GM12878 (cell line): ENCODE data around the gene SYNGR4. TPM values are rescaled to one million over a fixed set of nuclear protein-coding genes. Genes with fewer than 3 reads are reported as not detected.

ENCODE experiments used
- ATAC-seq: fragments of 200-7000 bp; cut with Tn5 transposase; 3 replicates; pipeline ENCODE4 v1.9.1; 2020; ENCODE audit warnings: mild to moderate bottlenecking, moderate library complexity
- BruUV-seq: library from RNA; stranded (reverse); fragments of 400-500 nt; replicated peaks from 2 replicates; lab custom pipeline; 2021; lab: Mats Ljungman, UMichigan
- CTCF ChIA-PET: fragments of 300-600 bp; sonication (Branson Sonifier 250); formaldehyde crosslinking; extraction: SDS; loops from one replicate; lab custom pipeline; 2021; ENCODE audit warnings: inconsistent platforms; lab: Yijun Ruan, JAX
- POLR2A ChIA-PET: fragments of 350-600 bp; formaldehyde crosslinking; extraction: SDS; loops from one replicate; lab custom pipeline; 2021; ENCODE audit warnings: inconsistent platforms; lab: Charles Lee
- RAD21 ChIA-PET: fragments of 300-600 bp; sonication (Branson Sonifier 250); formaldehyde crosslinking; loops from one replicate; lab custom pipeline; 2023; ENCODE audit warnings: antibody characterized with exemption; ENCODE audit not compliant: unreplicated experiment; lab: Charles Lee
- SMC1A ChIA-PET: fragments of 300-600 bp; sonication (Branson Sonifier 250); formaldehyde crosslinking; loops from one replicate; lab custom pipeline; 2023; ENCODE audit not compliant: unreplicated experiment, uncharacterized antibody; lab: Charles Lee
- DNase-seq: peaks from one replicate; pipeline ENCODE4 v3.0.0-alpha.2; 2011; ENCODE audit warnings: low read depth, low spot score
- FAIRE-seq: peaks from 3 replicates; lab custom pipeline; 2011; peaks lifted over from hg19 to GRCh38; lab: Jason Lieb, UNC
- H2AFZ ChIP-seq: 2 replicates; pipeline ENCODE4 v1.6.0; 2011; ENCODE audit warnings: low read depth, low read length, control low read depth; ENCODE audit not compliant: control insufficient read depth
- H3K27ac ChIP-seq: 2 replicates; pipeline ENCODE4 v1.5.1; 2011; ENCODE audit warnings: control low read depth; ENCODE audit not compliant: control insufficient read depth, insufficient read depth
- H3K27me3 ChIP-seq, 2 experiments: replicated peaks in 1 of 2; 2 replicates each; pipeline versions ENCODE4 v1.6.0 to v1.6.1; 2011; ENCODE audit warnings: low read length in 1 of 2; ENCODE audit not compliant: control insufficient read depth in 2 of 2, insufficient read depth in 2 of 2
- H3K36me3 ChIP-seq, 2 experiments: 2 replicates each; pipeline ENCODE4 v1.5.1; 2011; ENCODE audit warnings: low read length in 1 of 2; ENCODE audit not compliant: control insufficient read depth in 2 of 2, insufficient read depth in 2 of 2
- H3K4me1 ChIP-seq: 2 replicates; pipeline ENCODE4 v1.6.1; 2011; ENCODE audit warnings: mild to moderate bottlenecking, low read length, moderate library complexity, mixed read lengths; ENCODE audit not compliant: control insufficient read depth, insufficient read depth
- H3K4me2 ChIP-seq: 2 replicates; pipeline ENCODE4 v1.6.0; 2011; ENCODE audit warnings: control low read depth; ENCODE audit not compliant: control insufficient read depth, insufficient read depth
- H3K4me3 ChIP-seq: fragments of 200-600 bp; sonication (generic); 2 replicates; pipeline ENCODE4 v1.5.1; 2016
- H3K79me2 ChIP-seq: 2 replicates; pipeline ENCODE4 v1.6.0; 2011; ENCODE audit warnings: low read length; ENCODE audit not compliant: control insufficient read depth, insufficient read depth
- H3K9ac ChIP-seq: 2 replicates; pipeline ENCODE4 v1.8.0; 2011; ENCODE audit warnings: low read length, control low read depth, mixed read lengths; ENCODE audit not compliant: control insufficient read depth, insufficient read depth
- H3K9me3 ChIP-seq: replicated peaks from 3 replicates; pipeline ENCODE4 v1.5.1; 2011; ENCODE audit warnings: mild to moderate bottlenecking, low read length; ENCODE audit not compliant: control insufficient read depth, insufficient read depth
- H4K20me1 ChIP-seq: 2 replicates; pipeline ENCODE4 v1.6.0; 2011; ENCODE audit not compliant: control insufficient read depth, insufficient read depth
- CHD2 ChIP-seq: IDR thresholded peaks from 2 replicates; pipeline ENCODE4 v1.6.1; 2011; ENCODE audit warnings: low read depth, low read length, improper control_type of control experiment, borderline replicate concordance
- CHD4 ChIP-seq: fragments of 200-600 bp; sonication (generic); IDR thresholded peaks from 2 replicates; pipeline ENCODE4 v1.6.1; 2016; ENCODE audit warnings: mild to moderate bottlenecking
- CREM ChIP-seq: IDR thresholded peaks from 2 replicates; pipeline ENCODE4 v1.6.1; 2014; ENCODE audit warnings: antibody characterized with exemption, low read depth
- DPF2 ChIP-seq: fragments of 450-650 bp; IDR thresholded peaks from 2 replicates; pipeline ENCODE4 v1.6.1; 2017; ENCODE audit warnings: mild to moderate bottlenecking
- GATAD2B ChIP-seq: fragments of 450-650 bp; conservative IDR thresholded peaks from 2 replicates; pipeline ENCODE4 v1.6.1; 2017; ENCODE audit warnings: low read depth, mild to moderate bottlenecking, moderate library complexity
- JUNB ChIP-seq: IDR thresholded peaks from 2 replicates; pipeline ENCODE4 v1.6.1; 2016; ENCODE audit warnings: antibody characterized with exemption, mild to moderate bottlenecking
- KLF5 ChIP-seq: fragments of 450-650 bp; IDR thresholded peaks from 2 replicates; pipeline ENCODE4 v1.6.1; 2014; ENCODE audit warnings: mild to moderate bottlenecking; ENCODE audit not compliant: partially characterized antibody
- NFYB ChIP-seq: IDR thresholded peaks from 2 replicates; pipeline ENCODE4 v1.6.1; 2011; ENCODE audit warnings: low read depth, mild to moderate bottlenecking, low read length, improper control_type of control experiment, moderate library complexity; ENCODE audit not compliant: insufficient read depth
- RB1 ChIP-seq: fragments of 450-650 bp; formaldehyde crosslinking; IDR thresholded peaks from 2 replicates; pipeline ENCODE4 v1.6.1; 2017; ENCODE audit warnings: mild to moderate bottlenecking, borderline replicate concordance
- SMAD5 ChIP-seq: IDR thresholded peaks from 2 replicates; pipeline ENCODE4 v1.6.1; 2016; ENCODE audit warnings: antibody characterized with exemption, low read depth
- SMC3 ChIP-seq: IDR thresholded peaks from 2 replicates; pipeline ENCODE4 v1.6.1; 2011; ENCODE audit warnings: low read length, improper control_type of control experiment, borderline replicate concordance
- SP1 ChIP-seq: IDR thresholded peaks from one replicate; pipeline ENCODE4 v1.6.1; 2011; ENCODE audit warnings: low read depth, low read length
- SUPT20H ChIP-seq: IDR thresholded peaks from 2 replicates; pipeline ENCODE4 v1.6.1; 2011; ENCODE audit warnings: low read depth, mild to moderate bottlenecking, low read length, moderate library complexity, borderline replicate concordance; ENCODE audit not compliant: control insufficient read depth
- ZBTB4 ChIP-seq: fragments of 450-650 bp; formaldehyde crosslinking; IDR thresholded peaks from 2 replicates; pipeline ENCODE4 v1.4.0; 2022; ENCODE audit warnings: mild to moderate bottlenecking, moderate library complexity
- ZNF24 ChIP-seq: fragments of 450-650 bp; IDR thresholded peaks from 2 replicates; pipeline ENCODE4 v1.6.1; 2017; ENCODE audit warnings: antibody characterized with exemption, mild to moderate bottlenecking
- WGBS: methylation state at CpG from one replicate; pipeline ENCODE4 v1.1.6; 2016; ENCODE audit warnings: low lambda C conversion rate; ENCODE audit not compliant: insufficient replicate concordance, insufficient coverage; ENCODE audit errors: missing lambda C conversion rate; 5-methylcytosine and 5-hydroxymethylcytosine counted together
- in situ Hi-C: fragments of 300-500 bp; cut with MboI; formaldehyde crosslinking; loops from 9 replicates; pipeline ENCODE4 v1.14.3; 2018; ENCODE audit warnings: mixed read lengths
- intact Hi-C: fragments of 100-400 bp; cut with micrococcal nuclease; formaldehyde crosslinking; loops from one replicate; pipeline ENCODE4 v1.14.2; 2022; ENCODE audit not compliant: unreplicated experiment
- polyA plus RNA-seq, 11 experiments: library from polyadenylated mRNA; depleted of rRNA in 4 of 11; unstranded in 6 of 11; stranded (reverse) in 5 of 11; fragments of >200 nt; fragmentation: Nextera tagmentation in 4 of 11; fragmentation: Illumina TruSeq in 1 of 11; extraction: Ambion mirVana in 4 of 11; extraction: Trizol in 1 of 11; gene quantifications; 1 replicate in 1 of 11; 2 replicates in 10 of 11; pipeline versions ENCODE4 v1.2.1 to v1.2.3, GENCODE V29; 2011 to 2016; ENCODE audit warnings: inconsistent platforms in 2 of 11, missing spikeins in 2 of 11, low read depth in 1 of 11
- total RNA-seq, 4 experiments: library from RNA; depleted of rRNA in 3 of 4; stranded (reverse); fragments of >200 nt in 3 of 4; fragmentation: Illumina TruSeq in 1 of 4; extraction: Trizol in 1 of 4; gene quantifications; 2 replicates each; pipeline versions ENCODE4 v1.2.1 to v1.2.3, GENCODE V29; 2013 to 2021

The SYNGR4 gene
- total and polyA plus RNA-seq, 10 of the 15 experiments (the other 5 are each of a cell fraction or from before 2014, with no cell fraction given) = 0.08 to 0.72 (median 0.17) TPM; not detected in 6

GRCh38 chr19:48390188-48391099 lies 26.3 kb downstream of the SYNGR4 start (continued):
- TF ChIP-seq DPF2 = peak; percentile 35; the same call in 1 of the 2 replicates

- 2% methylated on average over 33 of the region's 42 CpGs for WGBS
- no peak for DNase-seq
- Histone ChIP-seq H3K27me3 (peaks cover 13 to 16% of the 10 kb centered on the region in 2 experiments), H3K4me1 (peaks cover 5% of the 10 kb centered on the region; the same call in 1 of the 2 replicates), H3K27ac (peak within 1 kb of the TSS; percentile 75), H3K36me3 (peaks cover 6 to 11% of the 10 kb centered on the region in 2 experiments), H3K9ac (peak within 1 kb of the TSS; percentile 86), H2AFZ (peak within 1 kb of the TSS; percentile 82), H3K4me2 (peak within 1 kb of the TSS; percentile 93), H3K9me3 (no peaks in the 10 kb centered on the region), H3K79me2 (peaks cover 19% of the 10 kb centered on the region), H4K20me1 (no peaks in the 10 kb centered on the region), H3K4me3 (peak within 1 kb of the TSS; percentile 95)
- ChIA-PET POLR2A (interaction anchor here (0.6 to 2.4 kb wide), 5 partner anchors 9 to 193 kb away, joined by 3 to 16 read pairs (median 3); partner anchors contain the start of genes SYNGR4 and TMEM143), SMC1A (interaction anchor here (0.7 to 2.0 kb wide), 10 partner anchors 10 to 99 kb away, joined by 3 to 8 read pairs (median 4); partner anchors contain the start of genes GRWD1, SYNGR4 and TMEM143), CTCF (interaction anchor here (0.5 to 2.4 kb wide), 47 partner anchors 10 to 226 kb away, joined by 3 to 24 read pairs (median 5); partner anchors contain the start of genes EMP3, GRWD1, KCNJ14 and SYNGR4), RAD21 (interaction anchor here (0.5 to 2.2 kb wide), 18 partner anchors 10 to 1042 kb away, joined by 3 to 17 read pairs (median 3); partner anchors contain the start of genes DHX34, GRWD1, SYNGR4 and TMEM143)
- BruUV-seq = TSS peak; percentile 70
- in situ Hi-C loops (no loop called here), intact Hi-C loops (no loop called here)
- FAIRE-seq = peak; percentile 93
- ATAC-seq = peak; percentile 91
- TF ChIP-seq CHD4 = no peak
- no peak for TF ChIP-seq ZNF24
- no peak for TF ChIP-seq SMAD5
- no peak for TF ChIP-seq CREM
- TF ChIP-seq NFYB = no peak
- TF ChIP-seq CHD2 = no peak
- 0 out of 2 replicates have a peak, but pooled peaks have one; percentile 49 for TF ChIP-seq RB1
- TF ChIP-seq SP1 = peak; percentile 85
- TF ChIP-seq SMC3 = peak; percentile 23; the same call in 1 of the 2 replicates
- no peak for TF ChIP-seq JUNB
- no peak for TF ChIP-seq ZBTB4 (CRISPR knock-in tag)
- 0 out of 2 replicates have a peak, but pooled peaks have one; percentile 18 for TF ChIP-seq GATAD2B
- no peak for TF ChIP-seq KLF5
- TF ChIP-seq SUPT20H = no peak
Observed at GRCh38 chr19:48391100-48392005, 27.2 kb downstream of the SYNGR4 start, which contains the start of gene KDELR1. TSS of gene KDELR1 (minus strand) at chr19:48391551. CDS start at chr19:48391358, 193 bp downstream.
